Suppressor macrophage treated with lipopolysaccharide for 1 hour (primary cell): ENCODE data around the gene SERPINH1.

Experiments
- DNase-seq, 3 donors: peaks; one replicate each; pipeline ENCODE4 v3.0.0-alpha.2; 2020 to 2022

The SERPINH1 gene

DNA sequence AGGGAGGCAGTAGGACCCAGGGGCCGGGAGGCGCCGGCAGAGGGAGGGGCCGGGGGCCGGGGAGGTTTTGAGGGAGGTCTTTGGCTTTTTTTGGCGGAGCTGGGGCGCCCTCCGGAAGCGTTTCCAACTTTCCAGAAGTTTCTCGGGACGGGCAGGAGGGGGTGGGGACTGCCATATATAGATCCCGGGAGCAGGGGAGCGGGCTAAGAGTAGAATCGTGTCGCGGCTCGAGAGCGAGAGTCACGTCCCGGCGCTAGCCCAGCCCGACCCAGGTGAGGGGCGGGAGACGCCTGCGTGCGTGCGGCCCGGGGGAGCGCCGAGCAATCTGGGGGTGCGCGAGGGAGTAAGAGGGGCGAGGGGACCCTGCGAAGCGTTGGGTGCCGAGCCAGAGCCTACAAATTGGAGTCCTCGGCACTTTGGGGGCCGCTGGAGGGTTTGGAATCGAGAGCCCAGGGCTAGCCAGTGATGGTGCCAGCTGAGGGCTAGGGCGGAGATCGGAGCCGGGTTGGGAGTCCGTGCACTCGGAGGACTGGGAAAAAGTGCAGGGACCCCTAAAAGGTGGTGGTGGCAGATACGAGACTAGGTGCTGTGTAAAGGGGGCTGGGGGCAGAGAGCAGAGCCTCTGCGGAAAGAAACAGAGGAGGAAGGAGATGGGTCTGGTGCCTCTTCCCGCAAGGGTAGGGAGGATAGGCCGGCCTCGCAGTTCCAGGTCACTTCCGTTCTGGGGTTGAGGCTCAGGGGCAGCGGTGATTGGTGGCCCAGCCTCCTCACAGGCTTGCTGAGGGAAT is at the start of gene SERPINH1:
Gene SERPINH1, plus strand, starts transcription at position 206 of the 788 bp plus-strand sequence. CDS start 4,097 bp downstream, outside the sequence.
- DNase-seq: peak; percentile 67 to 82 (median 68)

GRCh38 chr11:75513250-75513649 is 48.8 kb upstream of the SERPINH1 start:
- DNase-seq: no peak

- no peak for DNase-seq
Observed at GRCh38 chr11:75514596-75514995, 47.5 kb upstream of the SERPINH1 start.

- no peak for DNase-seq
Observed at GRCh38 chr11:75516140-75516539, 45.9 kb upstream of the SERPINH1 start.

DNA sequence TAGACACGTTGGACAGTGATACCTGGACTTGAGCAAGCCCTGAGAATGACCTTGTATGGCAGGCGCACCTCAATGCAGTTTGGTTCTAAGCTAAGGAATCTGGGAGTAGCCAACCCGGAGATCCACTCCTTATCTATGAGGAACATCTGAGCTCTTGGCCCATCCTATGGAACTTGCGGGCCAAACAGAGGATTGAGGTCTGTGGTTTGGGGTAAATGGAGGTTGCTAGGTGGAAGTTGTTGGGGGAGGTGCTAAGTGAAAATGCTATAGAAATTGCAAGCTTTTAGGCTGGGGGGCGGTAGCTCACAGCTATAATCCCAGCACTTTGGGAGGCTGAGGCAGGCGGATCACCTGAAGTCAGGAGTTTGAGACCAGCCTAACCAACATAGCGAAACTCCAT is 45.2 kb upstream of the SERPINH1 start:
- DNase-seq: no peak

GRCh38 chr11:75518204-75518549 is 43.9 kb upstream of the SERPINH1 start:
- DNase-seq: no peak

DNA sequence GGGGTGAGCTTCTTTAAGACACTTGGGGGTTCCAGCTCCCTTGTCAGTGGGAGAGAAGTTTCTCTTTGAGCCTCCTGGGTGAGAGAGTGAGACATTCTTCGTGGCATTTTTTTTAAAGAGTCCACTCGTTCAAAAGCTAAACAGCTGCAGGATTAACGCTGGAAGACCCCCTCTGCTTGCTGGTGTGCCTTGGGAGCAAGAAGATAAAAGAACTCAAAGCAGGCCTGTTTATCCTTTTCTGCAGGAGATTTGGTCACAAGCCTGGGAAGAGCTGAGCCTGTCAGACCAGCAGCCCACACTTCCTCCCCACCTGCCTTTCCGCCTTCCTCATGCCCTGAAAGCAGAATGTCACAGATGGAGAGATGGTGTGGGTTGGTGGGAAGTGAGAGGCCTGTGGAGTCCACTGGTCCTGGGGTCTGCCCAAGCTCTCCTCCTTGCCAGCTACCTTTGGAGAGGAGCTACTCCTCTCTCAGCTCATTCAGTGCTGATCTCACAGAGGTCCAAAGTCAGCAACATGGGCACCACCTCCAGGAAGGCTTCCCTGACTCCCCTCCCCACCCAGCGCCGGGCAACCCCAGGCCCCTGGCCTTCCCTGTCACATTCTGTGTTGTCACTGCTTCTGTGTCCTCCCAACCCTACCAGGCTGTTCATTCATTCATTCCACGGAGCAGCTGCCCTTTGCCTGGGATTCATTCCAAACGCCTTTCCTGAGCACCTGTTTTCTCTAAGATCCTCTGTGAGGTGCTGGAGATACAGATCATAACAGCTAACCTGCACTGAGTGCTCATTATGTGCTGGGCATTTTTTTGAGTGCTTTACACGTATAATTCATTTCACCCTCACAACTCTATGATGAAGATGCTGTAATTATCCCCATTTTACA is 43.0 kb upstream of the SERPINH1 start:
- DNase-seq: no peak

DNA sequence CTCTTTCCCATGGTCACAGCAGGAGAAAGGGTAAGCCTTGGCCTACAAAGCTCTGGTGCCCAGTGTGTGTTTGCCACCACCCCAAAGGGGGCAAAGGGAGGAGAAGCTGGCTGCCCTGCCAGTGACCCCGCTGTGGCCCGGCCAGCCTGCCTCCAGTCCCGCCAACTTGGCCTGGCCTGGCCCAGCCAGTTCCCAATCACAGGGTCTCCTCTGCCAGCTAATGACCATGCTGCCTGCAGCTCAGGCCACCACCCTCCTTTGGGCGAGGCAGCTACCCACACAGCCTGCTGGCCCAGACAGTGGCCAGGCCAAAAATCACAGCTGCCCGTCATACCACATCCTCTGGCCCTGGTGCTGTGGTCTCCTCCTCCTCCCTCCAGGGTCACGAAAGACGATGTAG is 41.4 kb upstream of the SERPINH1 start:
- DNase-seq: no peak

DNA sequence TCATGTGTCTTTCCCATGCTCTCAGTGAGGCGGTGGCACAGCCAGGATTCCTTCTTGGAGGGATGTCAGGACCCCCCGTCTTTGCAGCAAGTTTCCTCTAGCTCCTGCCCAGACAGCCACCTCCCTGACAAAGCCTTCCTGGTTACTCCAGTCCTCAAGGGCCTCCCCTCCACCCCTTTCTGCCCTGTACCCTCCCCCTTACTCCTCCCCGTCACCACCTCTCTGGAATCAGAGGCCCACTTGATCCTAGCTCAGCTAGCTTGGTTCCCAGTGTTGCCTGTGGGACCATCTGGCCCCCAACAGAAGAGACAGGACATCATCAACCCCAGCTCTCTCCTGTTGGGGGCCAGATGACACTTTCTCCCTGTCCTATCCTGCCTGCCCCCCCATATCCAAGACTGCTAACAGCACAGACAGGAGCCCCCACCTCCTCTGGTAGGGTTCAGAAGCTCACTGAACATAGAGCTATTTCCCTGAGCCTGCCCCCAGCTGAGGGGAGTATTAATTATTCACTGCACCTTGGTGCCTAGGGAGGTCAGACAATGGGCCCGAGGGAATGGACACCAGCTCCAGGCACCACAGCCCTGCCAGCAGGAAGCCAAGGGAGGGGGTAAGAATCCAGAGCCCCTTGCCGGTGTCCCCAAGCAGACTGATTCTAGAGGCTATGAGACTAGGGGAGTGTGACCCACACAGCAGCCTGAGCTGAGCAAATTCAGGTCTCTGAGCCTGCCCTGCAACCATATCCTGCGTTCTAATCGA is 39.6 kb upstream of the SERPINH1 start:
- DNase-seq: no peak

DNA sequence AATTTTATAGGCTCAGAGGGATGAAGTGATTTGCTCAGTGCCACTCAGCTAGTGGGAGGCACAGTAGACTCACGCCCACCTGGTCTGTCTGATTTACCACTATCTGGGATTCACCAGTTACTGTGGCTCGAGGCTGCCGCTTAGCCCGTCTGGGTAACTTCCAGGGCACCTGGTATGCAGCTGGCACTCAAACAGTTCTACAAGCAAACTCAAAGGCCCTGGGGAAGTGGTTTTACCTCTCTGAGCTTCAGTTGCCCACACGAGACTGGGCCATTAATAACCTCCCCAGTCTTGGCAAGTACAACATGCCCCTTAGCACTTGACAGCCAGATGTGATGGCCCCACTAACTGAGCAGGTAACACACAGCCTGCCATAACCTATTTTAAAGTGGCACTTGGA is 38.9 kb upstream of the SERPINH1 start:
- no peak for DNase-seq

GRCh38 chr11:75523811-75524664 is 38.0 kb upstream of the SERPINH1 start:
- no peak for DNase-seq

DNA sequence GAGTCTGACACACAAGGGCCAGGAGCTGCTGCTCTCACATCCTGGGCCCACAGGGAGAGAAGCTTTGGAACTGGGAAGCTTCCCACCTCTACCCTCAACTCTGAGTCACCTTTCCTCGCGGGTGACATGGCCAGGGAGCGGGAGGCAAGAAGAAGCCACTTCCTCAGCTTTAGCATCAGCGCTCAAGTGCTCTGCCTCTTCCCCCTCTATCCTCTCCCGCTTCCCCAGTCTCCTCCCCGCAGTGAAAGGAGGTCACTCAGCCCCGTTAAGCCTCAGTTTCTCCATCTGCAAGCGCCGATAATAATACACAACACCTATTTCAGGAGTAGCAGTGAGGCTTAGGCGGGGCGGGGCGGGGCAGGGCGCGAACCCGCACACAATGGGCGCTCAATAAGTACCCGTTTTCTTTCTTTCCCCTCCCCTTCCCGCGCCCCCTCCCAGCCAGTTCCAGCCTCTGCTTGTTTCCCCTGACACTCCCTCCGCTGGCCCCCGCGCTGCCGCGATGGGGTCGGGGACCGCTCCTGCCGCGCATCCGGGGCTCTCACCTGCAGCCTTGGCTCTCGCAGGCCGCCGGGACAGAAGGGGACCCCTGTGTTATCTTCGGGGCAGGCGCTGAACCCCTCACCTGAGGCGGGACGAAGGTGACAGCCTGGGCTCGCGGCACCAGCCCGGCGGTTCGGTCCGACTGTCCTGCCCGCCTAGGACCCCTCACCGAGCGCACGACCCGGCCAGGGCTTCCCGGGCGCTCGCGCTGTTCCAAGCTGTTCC is 37.2 kb upstream of the SERPINH1 start:
- peak; percentile 56 to 65 (median 63) for DNase-seq

- DNase-seq: peak; percentile 91 to 96 (median 96)
Observed at GRCh38 chr11:75525433-75526191, 36.4 kb upstream of the SERPINH1 start, which contains the start of gene GDPD5. GDPD5 (minus strand) TSS chr11:75525941; CDS start chr11:75477735, 48,206 bp downstream.

GRCh38 chr11:75526192-75526541 is 35.9 kb upstream of the SERPINH1 start:
- DNase-seq: no peak

DNA sequence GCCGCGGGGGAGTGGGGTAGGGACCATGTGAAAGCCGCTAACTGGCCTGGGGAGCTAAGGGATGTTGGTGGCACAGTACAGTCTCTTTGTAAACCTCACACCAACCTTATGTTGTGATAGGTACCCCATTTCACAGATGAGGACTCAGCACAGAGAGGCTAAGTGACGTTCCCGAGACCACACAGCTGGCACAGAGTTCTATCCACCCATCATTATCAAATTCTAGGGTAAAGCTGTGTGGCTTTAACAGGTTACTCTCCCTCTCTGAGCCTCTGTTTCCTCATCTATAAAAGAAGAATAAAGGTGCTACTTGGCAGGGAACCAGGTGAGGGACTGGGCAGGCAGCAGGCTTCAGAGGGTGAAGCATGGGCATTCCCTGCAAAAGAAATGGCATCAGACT is 34.9 kb upstream of the SERPINH1 start:
- DNase-seq: no peak

DNA sequence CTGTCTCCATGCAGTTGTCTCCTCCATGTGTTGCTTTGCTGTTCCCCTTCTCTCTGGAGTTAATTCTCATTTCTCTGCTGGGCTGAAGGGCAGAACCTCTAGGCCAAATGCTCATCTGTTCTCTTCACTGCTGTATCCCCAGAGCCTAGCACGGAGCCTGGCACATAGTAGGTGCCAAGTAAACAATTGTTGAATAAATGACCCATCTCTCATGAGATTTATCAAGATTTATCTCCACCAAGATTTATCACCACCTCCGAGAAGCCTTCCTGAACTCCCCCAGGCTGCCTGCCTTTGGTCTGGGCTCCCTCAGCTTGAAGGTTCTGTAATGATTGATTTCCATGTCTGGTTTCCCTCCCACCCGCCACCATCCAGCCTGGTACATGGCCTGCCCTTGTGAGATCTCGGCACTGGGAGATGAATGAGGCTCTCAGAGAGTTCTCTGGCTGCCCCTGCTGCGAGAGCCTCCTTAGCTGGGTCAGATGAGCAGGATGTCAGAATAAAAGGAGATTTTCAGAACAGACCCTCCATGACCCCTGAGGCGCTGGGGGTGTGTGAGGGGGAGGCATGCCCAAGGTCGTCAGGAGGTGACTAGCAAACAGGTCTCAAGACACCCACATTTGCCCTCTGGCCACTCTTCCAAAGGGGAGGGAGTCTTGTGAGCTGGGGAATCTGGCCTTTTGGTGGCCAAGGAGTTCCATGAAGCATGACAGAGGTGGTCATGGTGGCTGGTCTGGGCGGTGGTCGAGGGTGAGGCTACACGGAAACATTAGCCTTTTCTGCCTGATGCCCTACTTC is 33.9 kb upstream of the SERPINH1 start:
- no peak for DNase-seq

- DNase-seq: no peak
Observed at GRCh38 chr11:75530577-75530976, 31.5 kb upstream of the SERPINH1 start.

- no peak for DNase-seq
Observed at GRCh38 chr11:75531325-75531724, 30.7 kb upstream of the SERPINH1 start.

DNA sequence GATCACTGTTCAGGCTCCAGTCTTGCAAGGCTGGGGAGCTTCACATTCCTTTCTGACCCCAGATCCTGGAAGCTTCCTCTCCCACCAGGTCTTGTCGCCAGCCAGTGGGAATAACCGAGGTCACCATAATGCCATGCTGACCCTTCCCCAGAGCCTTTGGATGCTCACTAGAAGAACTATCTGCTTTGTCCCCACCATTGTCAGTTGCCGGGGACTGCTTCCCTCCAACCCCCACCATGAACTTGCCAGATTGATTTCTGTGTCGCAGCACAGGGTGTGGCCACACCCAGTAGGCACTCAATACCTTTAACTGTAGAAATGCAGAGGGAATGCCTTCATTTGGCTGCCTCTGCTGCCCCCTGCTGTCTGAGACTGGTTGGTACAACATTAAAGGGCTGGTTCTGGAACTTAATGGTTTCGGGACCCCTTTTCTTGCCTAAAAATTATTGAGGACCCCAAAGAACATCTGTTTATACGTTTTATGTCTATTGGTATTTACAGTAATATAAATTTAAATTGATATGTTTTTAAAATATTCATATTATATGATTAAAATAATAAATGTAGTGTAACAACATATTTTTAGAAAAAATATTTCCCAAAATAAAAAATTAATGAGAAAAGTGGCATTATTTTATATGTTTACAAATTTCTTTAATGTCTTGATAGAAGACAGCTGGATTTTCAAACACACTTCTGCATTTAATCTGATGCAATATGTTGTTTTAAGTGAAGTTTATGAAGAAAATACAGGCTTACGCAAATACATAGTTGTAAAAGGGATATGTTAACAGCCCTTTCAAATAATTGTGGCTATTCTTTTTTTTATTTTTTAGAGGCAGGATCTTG is 29.6 kb upstream of the SERPINH1 start:
- DNase-seq: peak; percentile 74 to 85 (median 83)
